ENCODE data around the gene AIG1.

DNA sequence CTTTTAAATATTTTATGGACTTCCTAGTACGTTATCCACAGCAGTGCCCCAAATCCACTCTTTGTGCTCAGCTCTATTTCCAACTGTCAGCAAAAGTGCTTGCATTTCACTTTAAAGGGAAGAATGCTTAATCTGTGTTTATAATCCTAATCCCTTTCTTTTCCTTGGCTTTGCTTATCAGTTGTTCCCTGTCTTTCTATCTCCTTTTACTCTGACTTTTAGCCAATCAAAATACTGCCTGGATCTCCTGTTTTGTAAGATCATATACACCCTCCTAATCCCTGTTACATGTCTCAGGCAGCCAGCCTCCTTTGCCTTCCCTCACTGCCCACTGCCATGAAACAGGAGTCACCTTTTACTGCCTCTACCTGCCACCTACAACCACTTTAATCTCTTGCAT, 102.9 kb downstream of the AIG1 start:
- TF ChIP-seq, protein P1, sequence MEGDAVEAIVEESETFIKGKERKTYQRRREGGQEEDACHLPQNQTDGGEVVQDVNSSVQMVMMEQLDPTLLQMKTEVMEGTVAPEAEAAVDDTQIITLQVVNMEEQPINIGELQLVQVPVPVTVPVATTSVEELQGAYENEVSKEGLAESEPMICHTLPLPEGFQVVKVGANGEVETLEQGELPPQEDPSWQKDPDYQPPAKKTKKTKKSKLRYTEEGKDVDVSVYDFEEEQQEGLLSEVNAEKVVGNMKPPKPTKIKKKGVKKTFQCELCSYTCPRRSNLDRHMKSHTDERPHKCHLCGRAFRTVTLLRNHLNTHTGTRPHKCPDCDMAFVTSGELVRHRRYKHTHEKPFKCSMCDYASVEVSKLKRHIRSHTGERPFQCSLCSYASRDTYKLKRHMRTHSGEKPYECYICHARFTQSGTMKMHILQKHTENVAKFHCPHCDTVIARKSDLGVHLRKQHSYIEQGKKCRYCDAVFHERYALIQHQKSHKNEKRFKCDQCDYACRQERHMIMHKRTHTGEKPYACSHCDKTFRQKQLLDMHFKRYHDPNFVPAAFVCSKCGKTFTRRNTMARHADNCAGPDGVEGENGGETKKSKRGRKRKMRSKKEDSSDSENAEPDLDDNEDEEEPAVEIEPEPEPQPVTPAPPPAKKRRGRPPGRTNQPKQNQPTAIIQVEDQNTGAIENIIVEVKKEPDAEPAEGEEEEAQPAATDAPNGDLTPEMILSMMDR (IDR thresholded peaks at IDR 0.05), result no peak
- no peak for TF ChIP-seq POLR2A (IDR thresholded peaks at IDR 0.05)
- TF ChIP-seq EP300 (IDR thresholded peaks at IDR 0.05), result no peak
